A549 (cell line): Measurements from ENCODE around the gene ALAS1.

Experiments used
- POLR2A ChIP-seq: IDR thresholded peaks from 2 replicates; pipeline ENCODE4 v1.6.1; 2012; ENCODE audit warnings: mild to moderate bottlenecking, low read length
- TF ChIP-seq, protein P1 (sequence below): fragments of 200-600 bp; sonication (generic); IDR thresholded peaks from 2 replicates; pipeline ENCODE4 v1.6.1; 2016; ENCODE audit warnings: antibody characterized with exemption, mild to moderate bottlenecking, moderate library complexity

DNA sequence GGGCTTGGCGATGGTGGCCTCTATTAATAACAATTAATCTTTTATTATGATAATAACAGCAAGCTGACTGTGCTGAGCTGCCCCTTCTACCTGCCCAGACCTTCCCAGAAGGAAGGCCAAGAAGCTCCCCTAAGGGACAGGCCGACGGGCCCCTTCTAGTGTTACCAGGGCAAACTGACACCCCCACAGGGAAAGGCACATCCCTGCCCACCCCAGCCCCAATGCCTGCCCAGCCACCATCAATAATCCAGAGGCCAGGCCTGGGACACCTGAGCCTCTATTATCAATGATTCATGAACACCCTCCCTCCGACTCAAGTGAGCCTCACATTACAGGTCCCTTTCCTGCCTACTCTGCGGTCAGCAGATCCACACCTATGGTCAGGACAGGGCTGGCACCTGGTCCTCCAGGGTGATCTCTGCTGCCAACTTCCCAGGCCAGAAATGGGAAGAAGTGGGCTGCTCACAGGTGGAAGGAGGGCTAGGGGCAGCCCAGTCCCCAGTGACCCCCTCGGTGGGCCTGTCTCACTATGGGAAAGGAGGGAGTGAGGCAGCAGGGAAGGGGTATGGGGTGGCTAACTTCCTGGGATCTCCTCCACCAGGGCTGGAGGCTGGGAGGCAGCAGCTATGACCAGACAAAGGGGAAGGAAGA, 39.2 kb downstream of the ALAS1 start:
- TF ChIP-seq, protein P1, sequence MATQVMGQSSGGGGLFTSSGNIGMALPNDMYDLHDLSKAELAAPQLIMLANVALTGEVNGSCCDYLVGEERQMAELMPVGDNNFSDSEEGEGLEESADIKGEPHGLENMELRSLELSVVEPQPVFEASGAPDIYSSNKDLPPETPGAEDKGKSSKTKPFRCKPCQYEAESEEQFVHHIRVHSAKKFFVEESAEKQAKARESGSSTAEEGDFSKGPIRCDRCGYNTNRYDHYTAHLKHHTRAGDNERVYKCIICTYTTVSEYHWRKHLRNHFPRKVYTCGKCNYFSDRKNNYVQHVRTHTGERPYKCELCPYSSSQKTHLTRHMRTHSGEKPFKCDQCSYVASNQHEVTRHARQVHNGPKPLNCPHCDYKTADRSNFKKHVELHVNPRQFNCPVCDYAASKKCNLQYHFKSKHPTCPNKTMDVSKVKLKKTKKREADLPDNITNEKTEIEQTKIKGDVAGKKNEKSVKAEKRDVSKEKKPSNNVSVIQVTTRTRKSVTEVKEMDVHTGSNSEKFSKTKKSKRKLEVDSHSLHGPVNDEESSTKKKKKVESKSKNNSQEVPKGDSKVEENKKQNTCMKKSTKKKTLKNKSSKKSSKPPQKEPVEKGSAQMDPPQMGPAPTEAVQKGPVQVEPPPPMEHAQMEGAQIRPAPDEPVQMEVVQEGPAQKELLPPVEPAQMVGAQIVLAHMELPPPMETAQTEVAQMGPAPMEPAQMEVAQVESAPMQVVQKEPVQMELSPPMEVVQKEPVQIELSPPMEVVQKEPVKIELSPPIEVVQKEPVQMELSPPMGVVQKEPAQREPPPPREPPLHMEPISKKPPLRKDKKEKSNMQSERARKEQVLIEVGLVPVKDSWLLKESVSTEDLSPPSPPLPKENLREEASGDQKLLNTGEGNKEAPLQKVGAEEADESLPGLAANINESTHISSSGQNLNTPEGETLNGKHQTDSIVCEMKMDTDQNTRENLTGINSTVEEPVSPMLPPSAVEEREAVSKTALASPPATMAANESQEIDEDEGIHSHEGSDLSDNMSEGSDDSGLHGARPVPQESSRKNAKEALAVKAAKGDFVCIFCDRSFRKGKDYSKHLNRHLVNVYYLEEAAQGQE, result no peak
- TF ChIP-seq POLR2A, result no peak
